GM19238 (cell line): ENCODE results near the gene TAAR9.
"Not testable (repeated sequence)": the region's sequence is repeated elsewhere in the genome, so short reads cannot be mapped to it uniquely, and the experiment has no call there.

Source experiments
- DNase-seq: peaks from one replicate; pipeline ENCODE4 v3.0.0; 2011; ENCODE audit warnings: low spot score; ENCODE audit not compliant: insufficient read length

Gene TAAR9

GRCh38 chr6:132513831-132514545 lies 24.1 kb upstream of the TAAR9 start:
- DNase-seq: no peak

- no peak for DNase-seq
Observed at GRCh38 chr6:132515386-132515785, 22.7 kb upstream of the TAAR9 start.

DNA sequence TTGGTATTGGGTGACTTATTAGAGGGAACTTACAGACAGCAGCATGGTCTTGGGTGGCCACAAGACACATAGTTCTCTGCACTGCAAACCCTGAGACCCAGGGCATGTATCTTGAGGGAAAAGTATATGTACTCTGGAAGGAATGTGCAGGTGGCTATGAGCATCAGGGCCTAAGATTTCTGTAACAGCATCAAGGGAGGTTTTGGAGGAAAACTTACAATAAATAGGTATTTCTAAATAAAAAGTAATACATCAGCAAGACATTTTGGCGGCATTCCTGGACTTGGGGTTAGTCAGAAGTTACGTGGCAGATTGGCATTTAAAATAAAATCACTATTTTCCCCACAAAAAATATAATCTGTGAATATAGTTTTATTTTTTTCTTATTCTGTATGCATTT lies 17.1 kb upstream of the TAAR9 start:
- DNase-seq: no peak

GRCh38 chr6:132524646-132525045 lies 13.4 kb upstream of the TAAR9 start:
- no peak for DNase-seq

DNA sequence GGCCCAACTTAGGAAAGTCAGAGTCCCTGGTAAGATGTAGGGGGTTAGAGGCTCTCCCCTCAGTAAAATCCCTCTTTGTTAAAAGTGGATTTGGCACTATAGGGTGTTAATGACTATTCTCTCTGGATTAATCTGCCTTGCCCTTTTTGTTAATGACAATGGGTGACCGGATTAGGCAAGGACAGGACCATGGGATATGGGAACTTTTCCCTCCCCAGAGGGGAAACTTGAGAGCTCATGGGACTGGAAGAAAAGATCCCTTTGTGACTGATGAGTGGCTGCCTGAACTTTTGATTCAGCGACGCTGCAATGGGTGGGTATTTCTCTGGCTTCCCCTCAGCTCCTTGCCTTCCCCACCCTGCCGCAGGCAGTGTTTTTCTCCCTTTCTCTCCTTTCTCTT lies 12.2 kb upstream of the TAAR9 start:
- DNase-seq: no peak

GRCh38 chr6:132526461-132526860 lies 11.6 kb upstream of the TAAR9 start:
- DNase-seq: no peak

- DNase-seq: no peak
Observed at GRCh38 chr6:132527791-132528190, 10.3 kb upstream of the TAAR9 start.

- DNase-seq: no peak
Observed at GRCh38 chr6:132530293-132530974, 7.6 kb upstream of the TAAR9 start.

DNA sequence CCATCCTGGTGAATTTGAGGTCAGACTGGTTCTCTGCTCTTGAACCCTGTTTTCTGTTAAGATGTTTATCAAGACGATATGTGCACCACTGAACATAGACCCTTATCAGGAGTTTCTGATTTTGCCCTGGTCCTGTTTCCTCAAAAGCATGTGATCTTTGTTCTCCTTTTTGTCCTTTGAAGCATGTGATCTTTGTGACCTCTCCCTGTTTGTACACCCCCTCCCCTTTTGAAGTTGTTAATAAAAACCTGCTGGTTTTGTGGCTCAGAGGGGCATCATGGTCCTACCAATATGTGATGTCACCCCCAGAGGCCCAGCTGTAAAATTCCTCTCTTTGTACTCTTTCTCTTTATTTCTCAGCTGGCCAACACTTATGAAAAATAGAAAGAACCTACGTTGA lies 3.5 kb upstream of the TAAR9 start:
- not testable (repeated sequence) for DNase-seq

DNA sequence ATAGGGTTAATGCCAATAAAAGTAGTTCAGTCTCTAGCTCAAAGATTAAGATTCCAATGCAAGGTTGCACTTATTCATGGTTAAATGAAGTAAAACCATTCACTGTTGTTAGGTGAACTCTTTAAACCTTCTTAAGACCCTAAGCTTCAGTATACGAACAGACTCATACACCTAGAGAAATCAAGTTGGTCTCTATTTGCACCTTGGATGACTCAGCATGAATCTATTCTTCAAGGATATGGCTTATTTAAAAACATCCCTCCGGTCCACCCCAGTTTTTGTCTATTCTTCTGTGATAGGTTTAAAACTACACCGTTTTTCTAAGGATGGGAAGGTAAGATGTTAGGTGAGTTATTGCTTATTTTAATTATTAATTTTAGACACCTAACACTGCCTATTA lies 932 bp upstream of the TAAR9 start:
- DNase-seq: no peak

- DNase-seq: no peak
Observed at GRCh38 chr6:132544826-132545225, 6.7 kb downstream of the TAAR9 start.

- no peak for DNase-seq
Observed at GRCh38 chr6:132548746-132549463, 10.8 kb downstream of the TAAR9 start.

- DNase-seq: no peak
Observed at GRCh38 chr6:132551214-132551613, 13.1 kb downstream of the TAAR9 start.

DNA sequence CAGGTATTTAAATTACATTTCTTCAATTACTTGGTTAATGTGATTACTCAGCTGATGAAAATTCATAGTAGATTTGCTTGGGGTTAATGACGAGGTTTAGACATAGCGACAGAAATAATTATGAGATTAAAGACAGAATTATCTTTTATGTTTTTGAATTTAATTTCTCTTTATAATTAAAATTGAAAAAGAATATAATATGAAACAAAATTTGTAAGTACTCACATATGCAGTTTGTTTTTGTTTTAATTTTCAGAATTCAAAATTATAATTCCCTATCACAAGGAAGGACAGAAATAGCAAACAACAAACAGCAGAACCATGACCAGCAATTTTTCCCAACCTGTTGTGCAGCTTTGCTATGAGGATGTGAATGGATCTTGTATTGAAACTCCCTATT lies 14.3 kb downstream of the TAAR9 start, which contains the start of gene TAAR8:
Gene TAAR8, plus strand, starts transcription at position 301 of the 400 bp plus-strand sequence. Its CDS starts 21 bp downstream, at position 322.
- no peak for DNase-seq

DNA sequence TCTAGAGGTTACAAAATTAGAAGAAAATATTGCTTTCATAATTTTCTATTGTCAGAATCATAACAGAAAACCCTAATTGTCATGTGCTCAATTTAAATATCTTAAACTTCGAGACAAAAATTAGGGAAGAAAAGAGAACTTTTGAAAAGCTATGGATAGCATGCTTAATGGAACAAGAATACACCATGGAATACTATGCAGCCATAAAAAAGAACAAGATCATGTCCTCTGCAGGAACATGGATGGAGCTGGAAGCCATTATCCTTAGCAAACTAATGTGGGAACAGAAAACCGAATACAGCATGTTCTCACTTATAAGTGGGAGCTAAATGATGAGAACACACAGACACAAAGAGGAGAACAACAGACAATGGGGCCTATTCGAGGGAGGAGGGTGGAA lies 22.0 kb downstream of the TAAR9 start:
- DNase-seq: not testable (repeated sequence)

- DNase-seq: no peak
Observed at GRCh38 chr6:132566404-132566803, 28.3 kb downstream of the TAAR9 start.

DNA sequence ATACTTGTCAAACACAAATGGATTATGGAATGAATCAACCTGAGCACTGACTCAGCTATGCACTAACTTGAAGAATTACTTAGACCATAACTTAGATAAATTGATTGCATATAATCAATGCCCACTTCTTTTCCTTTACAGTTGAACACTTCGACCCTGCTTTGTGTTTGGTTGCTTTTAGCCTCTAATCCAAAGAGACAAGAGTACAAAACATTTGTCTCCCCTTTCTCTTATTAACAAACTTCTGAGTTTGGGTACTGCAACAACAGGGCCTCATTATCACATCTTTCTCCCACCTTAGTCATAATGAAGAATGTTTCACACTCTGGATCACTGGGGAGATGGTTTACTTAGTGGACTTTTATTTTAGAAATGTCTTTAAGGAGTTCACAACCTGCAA lies 29.5 kb downstream of the TAAR9 start:
- no peak for DNase-seq

- DNase-seq: no peak
Observed at GRCh38 chr6:132568611-132569010, 30.5 kb downstream of the TAAR9 start.

- no peak for DNase-seq
Observed at GRCh38 chr6:132569170-132569569, 31.1 kb downstream of the TAAR9 start.

- DNase-seq: no peak
Observed at GRCh38 chr6:132570221-132570777, 32.2 kb downstream of the TAAR9 start, which contains the start of gene TAAR6. TSS of gene TAAR6 (plus strand) at chr6:132570322. CDS start at chr6:132570322, 0 bp downstream.

DNA sequence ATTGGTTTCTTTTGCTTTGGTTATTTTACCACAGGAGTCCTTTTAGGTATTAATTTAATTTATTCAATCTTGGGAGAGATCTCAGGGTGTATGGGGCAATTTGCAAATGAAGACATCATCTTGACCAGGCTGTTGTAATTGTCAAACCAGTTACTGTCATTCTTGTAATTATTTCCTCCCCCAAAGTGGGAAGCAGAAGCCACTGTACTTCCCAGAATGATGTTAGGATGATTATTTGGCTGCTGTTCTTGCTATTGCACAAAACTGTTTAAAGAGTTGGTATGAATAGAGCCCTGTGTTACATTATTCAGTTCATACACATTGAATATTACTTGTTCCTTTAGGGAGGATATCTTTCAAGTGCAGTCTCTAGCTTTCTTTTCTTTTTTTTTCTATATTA lies 33.7 kb downstream of the TAAR9 start:
- no peak for DNase-seq

GRCh38 chr6:132584698-132585097 lies 46.6 kb downstream of the TAAR9 start:
- DNase-seq: no peak
